Epidermal melanocyte (primary cell): Measurements from ENCODE around the gene TENT4B.

Source experiments
- DNase-seq: peaks from one replicate; pipeline ENCODE4 v3.0.0; 2011; ENCODE audit warnings: low spot score; ENCODE audit not compliant: insufficient read length

The TENT4B gene

DNA sequence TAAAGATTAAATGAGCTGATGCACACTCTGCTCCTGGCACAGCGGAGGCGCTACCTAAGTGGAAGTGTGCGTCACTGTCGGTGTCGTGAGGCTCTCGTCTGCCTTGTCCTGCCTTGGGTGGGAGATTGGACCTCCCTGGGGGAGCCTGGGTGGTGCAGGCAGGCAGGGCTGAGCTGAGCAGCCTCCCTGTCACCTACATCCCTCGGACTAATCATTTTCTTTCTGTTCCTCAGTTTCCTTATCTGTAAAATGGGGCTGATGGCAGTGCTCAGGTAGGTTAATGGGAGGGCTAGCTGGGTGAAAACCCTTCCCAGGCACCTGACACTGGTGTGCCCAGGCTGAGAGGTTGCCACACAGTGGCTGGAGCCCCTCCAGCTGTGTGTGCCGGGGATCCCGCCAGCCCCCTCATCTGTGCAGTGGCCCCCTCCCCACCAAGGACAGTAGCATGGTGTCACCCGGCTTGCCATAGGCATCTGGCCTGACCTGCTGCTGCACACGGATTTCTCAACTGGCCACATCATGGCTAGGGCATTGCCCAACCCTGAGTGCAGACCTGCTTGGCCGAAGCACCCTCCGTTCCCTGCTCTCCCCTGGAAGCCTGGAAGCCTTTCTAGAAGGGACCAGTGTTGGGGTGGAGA is 117.5 kb downstream of the TENT4B start:
- DNase-seq: no peak

DNA sequence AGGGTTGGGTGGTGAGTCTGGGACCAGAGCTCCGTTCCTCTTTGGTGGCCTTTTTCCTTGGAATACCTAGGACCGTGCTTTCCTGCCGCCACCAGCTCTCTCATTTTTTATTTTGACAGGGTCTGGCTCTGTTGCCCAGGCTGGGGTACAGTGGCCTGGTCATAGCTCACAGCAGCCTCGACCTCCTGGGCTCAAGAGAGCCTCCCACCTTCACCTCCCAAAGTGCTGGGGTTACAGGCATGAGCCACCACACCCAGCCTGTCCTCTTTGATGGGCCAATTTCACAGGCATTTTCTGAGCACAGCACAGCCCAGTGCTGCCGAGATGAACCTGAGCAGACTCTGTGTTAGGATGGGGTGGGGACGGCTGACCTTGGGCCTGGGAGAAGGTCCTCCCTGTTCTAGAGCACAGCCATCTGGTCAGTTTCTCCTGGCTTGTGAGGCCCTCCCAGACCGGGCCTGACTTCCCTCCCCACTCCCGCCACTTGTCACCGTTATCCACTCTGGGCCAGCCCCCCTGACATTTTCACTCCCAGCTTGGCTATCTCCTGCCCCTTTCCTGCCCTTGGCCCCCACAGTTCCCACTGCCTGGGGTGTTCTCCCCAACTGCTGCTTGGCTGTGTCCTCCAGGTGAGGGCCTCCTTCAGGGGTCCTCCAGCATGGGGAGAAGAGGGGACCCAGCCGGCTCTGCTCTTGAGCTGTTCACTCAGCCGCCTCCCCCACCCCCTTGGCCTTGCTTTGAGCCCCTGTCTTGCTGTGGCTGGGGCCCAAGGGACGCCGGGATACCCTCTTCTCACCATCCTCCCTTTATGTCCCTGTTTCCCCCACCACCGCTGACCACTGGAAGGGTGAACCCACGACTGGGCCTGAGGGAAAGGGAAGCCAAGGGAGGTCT is 118.3 kb downstream of the TENT4B start:
- no peak for DNase-seq

DNA sequence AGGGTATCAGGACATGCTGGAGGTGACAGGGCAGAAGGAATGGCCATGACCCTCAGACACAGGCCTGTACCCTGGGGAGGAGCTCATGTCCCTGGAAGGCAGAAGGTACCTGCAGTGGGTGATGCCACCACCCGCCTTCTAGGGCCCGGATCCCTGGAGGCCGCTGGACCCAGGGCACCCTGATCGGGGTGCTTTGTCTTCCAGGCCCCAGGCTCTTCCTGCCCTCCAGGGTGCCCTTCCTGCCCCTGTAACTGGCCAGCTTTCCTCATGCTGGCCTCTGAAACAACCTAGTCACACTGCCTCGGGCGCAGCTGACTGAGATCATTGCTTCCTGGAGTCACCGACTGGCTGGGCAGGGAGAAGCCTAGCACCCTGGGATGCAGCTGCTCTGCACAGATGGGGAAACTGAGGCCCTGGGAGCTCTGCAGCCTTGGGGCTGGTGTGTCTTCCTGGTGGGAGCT is 119.0 kb downstream of the TENT4B start:
- DNase-seq: no peak

DNA sequence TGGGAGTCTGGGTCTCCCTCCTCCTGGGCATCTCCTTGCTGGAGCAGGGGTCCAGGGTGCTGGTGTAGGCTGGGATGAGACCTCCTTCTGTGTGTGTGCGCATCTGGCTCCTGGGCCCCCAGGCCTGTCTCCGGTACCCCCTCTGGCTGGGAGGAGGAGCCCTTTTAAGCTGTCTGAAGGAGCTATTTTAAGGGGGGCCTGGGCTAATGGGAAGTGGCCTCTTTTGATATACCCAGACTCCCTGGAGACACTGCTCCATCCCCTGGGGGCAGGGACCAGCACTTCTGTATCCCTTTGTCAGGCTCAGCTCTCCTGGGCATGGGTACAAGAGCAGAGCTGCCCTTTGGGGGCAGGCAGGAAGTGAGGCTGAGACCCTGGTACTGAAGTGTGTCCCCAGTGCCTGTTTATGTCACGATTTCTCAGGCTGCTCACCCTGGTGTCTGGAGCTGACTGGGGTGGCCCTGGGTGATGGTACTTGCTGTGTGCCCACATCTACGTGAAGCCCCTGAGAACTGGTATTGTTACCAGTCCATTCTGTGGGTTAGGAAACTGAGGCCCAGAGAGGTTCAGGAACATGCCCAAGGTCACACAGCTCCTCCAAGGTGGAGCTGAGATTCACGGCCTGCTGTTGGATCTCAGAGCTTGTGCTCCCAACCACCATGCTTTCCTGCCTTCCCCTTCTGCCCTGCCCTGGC is 119.7 kb downstream of the TENT4B start:
- no peak for DNase-seq

DNA sequence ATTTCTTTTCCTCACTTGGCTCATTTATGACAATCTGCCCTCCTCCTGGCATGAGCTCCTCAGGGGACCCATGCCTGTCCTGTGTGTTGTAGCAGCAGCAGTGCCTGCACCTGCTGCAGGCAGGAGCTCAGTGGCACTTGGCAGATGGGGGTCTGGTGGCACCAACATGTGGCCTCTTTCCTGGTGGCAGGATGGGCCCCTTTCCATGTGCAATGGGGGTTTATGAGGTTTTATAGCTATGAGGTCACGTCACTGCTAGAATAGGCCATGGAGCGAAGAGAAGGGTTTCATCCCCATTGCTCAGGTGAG is 120.2 kb downstream of the TENT4B start:
- no peak for DNase-seq

DNA sequence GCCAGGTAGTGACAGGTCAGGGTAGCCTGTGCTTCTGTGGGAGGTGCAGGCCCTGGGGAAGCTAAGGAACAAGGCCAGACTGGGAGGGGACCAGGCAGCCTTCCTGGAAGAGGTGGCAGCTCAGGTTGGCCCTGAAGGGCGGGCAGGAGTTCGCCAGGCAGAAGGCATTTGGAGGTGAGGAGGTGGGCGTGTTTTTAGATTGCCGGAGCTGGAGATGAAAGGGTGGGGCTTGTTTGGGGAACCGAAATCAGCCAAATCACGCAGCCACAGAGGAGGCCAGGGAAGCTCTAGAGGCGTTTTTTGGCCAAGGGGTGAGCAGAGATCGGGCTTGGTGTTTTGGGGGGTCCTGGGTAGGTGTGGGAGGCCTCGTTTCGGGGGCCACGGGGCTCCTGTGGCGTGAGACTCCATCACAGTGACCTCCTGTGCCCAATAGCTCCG is 120.8 kb downstream of the TENT4B start:
- DNase-seq: no peak

DNA sequence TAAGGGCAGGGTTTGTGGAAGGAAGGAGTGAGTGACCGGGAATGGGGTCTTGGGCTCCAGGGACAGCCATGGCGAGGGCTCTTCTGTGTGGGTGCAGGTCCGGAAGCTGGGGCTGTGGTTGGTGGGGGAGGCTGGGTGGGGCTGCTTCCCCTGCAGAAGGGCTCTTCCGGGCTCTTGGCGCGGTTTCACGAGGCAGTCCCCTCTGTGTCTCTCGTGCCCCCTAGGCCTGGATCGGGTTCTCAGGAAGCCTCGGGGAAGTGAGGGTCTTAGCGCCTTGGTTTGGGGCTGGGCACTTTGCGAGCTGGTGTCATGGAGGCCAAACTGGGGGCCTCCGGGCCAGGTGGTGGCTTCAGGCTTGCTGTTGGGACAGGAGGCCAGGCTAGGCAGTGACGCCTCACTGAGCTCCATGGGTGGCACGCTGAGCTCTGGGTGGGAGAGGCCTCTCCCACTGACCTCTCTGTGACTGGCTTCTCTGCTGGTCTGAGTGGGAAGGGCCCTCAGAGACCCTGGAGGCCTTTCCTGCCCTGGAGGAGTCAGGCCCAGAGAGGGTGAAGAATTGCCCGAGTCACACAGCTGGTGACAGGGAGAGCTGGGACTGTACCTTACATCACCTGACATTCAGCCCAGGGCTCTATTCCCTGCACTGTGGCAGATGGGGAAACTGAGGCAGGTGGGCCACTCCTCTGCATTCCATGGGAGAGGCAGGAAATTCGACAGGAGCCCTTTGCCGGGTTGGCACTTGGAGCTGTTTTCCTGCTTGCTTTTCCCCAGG is 121.4 kb downstream of the TENT4B start:
- no peak for DNase-seq

DNA sequence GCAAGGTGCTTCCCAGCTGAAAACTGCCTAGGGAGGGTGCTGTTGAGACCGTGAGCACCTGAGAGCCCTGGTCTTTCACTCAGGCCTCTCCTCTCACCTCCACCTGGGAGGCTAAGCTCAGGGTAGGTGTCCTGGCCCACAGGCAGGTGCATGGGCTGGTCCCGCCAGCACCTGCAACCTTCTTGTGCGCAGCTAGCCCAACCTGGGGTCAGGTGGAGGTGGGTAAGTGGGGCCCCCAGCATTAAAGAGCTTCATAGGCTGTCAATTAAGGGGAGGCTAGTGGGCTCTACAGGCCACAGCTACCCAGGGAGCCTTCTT is 122.0 kb downstream of the TENT4B start:
- DNase-seq: no peak

DNA sequence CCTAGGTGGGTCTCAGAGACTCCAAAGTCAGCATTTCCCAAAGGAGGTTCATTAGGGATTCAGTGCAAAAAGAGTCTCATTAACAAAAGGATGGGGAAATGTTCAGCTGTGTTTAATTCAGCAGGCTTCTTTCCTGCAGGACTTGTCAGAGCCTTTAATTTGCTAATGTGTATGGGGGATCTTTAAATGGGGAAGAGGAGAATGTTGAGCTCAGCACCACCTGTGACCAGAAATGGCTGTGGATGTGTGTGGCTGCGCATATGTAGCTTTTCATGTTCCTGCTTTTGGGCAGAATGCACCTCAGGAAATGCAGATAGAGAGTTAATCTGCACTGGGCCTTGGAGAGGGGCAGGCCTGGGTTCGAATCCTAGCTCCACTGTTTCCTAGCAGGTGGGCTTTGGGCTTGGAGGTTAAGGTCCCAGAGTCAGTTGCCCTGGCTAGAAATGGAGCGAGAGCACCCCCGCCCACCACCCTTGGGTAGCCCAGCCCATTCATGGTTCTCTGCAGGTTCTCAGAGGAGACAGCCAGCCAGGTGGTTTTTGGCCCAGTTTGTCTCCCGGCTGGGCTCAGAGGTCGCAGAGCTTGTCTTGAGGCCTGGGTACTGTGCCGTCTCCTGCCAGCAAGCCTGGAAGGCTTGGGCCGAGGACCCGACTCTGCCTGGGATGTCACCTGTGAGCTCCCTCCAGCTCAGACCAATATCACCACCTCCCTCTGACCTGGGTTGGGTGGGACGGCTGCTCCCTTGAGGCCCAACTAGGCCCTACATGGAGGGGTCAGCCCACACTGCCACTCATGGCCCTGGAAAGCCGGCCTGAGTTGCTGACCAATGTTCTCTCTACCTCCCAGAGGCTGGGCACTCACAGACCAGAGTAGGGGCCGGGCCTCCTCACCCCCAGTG is 122.6 kb downstream of the TENT4B start:
- DNase-seq: no peak

DNA sequence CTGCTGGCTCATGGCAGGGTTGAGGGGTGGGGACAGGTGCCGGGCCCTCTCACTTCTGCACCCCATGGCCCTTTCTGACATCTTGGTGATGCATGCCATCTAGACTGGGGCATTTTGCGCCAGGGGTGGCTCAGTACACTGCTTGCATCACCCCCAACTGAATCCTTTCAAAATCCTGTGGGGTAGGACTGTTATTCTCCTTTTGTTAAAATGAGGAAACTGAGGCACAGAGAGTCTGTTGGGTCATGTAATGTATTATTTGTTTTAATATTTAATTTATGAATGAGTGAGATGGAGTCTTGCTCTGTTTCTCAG is 123.2 kb downstream of the TENT4B start:
- DNase-seq: no peak

DNA sequence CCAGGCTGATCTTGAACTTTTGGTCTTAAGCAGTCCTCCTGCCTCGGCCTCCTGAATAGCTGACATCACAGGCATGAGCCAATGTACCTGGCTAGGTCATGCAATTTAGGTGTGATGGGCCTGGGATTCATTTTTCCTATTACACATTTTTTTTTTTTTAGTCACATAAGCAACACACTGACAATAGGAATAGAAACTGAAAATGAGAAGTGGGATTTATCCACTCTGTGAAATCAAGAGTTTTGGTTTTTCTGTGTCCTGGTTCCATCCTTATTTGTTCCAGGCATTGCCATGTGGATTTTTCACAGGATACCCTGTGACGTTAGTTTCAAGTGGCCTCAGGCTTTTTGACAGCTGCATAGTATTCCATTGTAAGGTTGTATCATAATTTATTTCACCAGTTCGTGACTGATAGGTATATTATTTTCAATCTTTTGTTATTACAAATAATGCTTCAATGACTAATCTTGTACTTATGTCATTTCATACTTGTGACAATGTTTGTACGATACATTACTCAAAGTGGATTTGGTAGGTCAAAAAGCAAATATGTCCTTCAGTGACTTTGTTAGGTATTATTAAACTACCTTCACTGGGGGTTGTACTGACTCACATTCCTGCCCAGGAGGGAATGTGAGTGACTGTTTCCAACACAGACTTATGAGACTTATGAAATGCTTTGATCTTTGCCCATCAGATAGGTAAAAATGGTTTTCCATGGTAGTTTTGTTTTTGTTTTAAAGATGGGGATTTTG is 123.9 kb downstream of the TENT4B start:
- no peak for DNase-seq

DNA sequence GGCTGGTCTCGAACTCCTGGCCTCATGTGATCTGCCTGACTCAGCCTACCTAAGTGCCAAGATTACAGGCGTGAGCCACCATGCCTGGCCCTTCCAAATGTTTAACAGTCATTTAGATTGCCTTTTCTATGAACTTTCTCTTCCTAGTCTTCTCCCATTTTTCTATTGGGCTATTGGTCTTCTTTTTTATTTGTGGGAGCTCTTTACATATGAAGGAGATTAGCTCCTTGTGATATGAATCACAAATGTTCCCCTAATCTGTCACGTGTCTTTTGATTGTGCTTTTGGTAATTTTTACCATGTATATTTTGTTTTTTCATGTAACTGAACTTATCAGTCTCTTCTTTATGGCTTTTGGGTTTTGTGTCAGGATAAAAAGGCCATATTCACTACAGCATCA is 125.1 kb downstream of the TENT4B start:
- DNase-seq: no peak

DNA sequence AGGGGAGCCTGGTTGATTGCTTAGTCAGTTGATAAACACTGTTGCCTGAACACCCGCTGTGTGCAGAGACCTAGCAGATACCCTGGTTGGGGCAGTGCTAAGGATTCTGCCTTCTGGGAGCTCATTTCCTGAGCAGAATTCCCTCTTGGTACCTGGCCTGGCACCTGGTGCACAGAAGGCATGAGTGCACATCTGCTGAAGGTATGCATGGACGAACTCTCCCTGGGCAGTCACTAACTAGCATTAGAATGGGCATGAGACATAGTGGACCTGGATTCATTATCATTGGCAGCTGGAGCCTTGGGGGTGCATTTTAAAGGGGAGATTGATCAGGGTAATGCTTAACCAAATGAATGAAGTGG is 126.4 kb downstream of the TENT4B start:
- DNase-seq: no peak

DNA sequence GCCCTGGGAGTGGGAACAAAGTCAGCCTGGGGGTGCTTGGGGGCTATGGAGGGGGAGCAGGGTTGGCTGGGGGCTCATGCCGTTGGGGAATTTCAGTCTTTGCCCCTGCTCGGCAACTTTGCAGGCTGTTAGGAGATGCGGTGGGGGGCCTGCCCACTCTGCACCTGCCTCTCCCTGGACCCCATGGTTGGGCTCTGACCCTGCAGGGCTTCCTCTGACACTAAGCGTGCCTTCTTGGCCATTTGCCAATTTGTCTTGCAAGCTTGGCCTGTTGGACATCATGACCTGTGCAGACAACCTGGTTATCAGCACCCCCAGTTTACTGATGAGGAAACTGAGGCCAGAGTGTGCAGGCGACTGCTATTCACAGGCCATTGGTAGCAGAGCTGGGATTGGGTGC is 127.8 kb downstream of the TENT4B start:
- no peak for DNase-seq
